ENCODE measurements around the gene UBE2F.
A peak's percentile ranks its signal among the peaks of the same experiment; 100 is the strongest.

The UBE2F gene

DNA sequence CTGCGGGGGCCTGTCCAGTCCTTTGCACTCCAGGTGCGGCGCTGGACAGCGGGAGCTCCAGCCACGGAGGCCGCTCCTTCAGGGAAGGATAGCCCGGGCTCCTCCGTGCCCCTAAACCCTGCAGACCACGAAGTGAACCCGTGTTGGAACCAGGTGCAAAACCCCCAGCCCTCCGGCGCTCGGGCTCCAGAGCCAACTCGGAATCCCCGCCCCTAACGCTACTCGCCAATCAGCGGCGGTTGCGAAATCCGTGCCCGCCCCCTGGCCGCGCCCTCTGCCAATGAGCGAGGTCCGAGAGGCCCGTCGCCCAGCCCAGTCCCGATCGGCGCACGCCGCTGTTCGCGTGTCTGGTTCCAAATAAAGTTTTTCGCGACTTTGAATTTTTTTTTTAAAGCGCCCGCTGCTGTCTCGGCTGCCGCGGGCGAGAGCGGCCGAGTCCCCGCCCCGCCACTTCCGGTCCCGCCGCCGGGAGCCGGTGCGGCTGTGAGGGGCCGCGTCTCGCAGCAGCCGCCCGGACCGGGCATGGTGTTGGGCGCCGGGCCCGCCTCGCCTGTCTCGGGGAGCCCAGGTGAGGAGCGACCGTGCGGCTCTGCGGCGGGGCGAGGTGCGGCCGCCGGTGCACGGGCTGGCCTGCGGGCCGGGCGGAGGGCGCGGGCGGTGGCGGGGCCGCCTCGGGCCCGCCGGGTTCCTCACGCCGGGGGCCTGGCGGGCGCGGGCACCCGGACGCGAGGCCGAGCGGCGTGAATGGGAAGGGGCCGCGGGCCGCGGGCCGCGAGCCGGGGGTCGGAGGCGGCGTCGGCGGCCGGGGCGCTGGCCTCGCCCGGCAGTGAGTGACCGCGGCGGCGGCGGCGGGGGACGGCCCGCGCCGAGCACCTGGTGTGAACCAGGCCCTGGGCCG lies at the start of gene UBE2F:
Gene UBE2F, plus strand, starts transcription at position 450 of the 898 bp plus-strand sequence. CDS start 6,094 bp downstream, outside the sequence.
- peak; percentile 91 for DNase-seq

- no peak for DNase-seq
Measured at GRCh38 chr2:237917696-237918374, 49.0 kb upstream of the UBE2F start.

DNA sequence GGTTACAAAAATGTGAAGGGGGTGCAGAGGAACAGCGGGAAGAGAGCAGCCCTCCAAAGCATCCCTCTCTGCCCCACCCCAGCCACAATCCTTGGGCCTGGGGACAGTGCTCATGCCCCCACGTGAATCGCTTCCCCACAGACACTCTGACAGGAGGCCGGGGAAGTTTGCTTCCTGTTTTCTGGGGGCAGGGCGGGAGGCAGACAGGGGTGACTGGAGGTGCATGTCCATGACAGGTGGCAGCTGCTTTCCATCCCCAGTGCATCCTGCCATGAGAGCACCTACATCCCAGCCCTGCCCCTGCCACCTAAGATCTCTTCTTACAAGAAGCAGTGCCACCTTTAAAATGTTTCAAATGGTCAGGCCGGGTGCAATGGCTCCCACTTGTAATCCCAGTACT lies 47.2 kb upstream of the UBE2F start:
- no peak for DNase-seq

- no peak for DNase-seq
Measured at GRCh38 chr2:237920673-237921072, 46.1 kb upstream of the UBE2F start.

DNA sequence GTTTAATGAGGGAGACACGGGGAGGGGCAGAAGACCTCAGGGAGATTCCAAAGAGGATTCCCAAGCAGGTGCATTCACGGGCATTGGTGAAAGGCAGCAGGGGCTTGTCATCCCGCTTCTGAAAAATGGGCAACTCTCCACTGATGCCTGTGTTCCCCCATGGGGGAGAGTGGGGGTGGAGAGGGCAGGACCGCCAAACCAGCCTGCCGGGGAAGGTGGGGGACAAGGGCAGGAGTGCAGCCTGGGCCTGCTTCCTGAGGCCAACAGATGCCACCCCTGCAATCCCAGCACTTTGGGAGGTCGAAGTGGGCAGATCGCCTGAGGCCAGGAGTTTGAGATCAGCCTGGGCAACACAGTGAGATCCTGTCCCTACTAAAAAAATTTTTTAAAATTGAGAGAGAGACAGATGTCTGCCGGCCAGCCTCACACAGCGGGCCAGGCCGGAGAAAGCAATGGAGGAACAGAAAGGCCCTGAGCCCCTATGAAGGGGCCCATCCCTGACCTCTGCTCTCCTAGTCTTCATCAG lies 44.8 kb upstream of the UBE2F start:
- no peak for DNase-seq

- no peak for DNase-seq
Measured at GRCh38 chr2:237922641-237923361, 44.0 kb upstream of the UBE2F start.

GRCh38 chr2:237923481-237924163 lies 43.2 kb upstream of the UBE2F start:
- no peak for DNase-seq

- no peak for DNase-seq
Measured at GRCh38 chr2:237924164-237924534, 42.7 kb upstream of the UBE2F start.

DNA sequence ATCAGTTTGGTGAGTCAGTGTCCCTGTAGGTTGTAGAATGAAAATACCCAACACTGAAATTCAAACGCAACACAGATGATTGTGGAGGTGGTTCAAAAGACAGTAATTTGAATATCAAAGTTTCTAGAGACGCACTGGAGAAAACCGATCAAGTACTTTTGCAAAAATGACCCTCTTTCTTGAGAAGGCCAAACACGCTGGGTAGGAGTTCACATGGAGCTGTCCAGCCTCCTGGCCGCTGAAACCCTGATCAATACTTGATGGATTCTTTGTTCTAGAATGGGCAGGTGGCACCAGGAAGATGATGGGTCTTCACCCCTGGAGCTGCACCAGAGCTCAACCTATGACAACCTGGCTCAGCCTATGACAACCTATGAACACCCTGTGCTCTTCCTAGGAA lies 39.7 kb upstream of the UBE2F start:
- DNase-seq = no peak

DNA sequence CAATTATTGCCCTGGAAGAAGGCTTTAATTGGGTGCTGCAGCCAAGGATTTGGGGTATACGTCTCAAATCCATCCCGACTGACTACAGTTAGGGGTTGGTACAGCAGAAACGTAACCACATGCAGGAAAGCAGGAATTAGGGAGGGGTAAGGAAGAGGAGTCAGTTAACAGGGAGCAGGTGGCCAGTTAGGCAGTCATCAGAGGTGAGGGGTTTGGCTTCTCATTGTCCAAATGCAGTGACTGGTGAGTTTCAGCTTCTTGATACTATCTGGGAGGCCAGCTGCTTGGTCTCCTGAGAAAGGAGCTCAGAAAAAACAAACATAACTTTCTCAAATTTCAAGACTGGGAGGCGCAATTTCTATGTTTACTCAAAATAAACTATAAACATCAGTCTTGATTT lies 38.8 kb upstream of the UBE2F start:
- DNase-seq = no peak

DNA sequence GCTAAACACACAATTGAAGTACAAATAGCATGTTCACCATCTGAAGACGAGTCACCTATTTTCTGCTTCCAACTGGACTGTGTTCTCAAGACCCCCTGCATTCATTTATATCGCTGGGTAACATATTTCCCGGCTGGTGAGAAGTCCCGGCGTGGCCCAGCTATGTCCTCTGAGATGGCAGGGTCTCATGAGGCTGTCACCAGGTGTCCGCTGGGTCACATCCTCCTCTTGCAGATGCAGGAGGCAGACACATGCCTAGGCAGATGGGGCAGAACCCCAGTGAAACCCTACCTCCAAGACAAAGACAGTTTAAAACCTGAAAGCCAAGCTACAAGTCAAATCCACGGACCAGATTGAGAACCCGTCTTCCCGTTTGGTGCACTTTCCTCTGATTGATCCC lies 36.8 kb upstream of the UBE2F start:
- DNase-seq = no peak

DNA sequence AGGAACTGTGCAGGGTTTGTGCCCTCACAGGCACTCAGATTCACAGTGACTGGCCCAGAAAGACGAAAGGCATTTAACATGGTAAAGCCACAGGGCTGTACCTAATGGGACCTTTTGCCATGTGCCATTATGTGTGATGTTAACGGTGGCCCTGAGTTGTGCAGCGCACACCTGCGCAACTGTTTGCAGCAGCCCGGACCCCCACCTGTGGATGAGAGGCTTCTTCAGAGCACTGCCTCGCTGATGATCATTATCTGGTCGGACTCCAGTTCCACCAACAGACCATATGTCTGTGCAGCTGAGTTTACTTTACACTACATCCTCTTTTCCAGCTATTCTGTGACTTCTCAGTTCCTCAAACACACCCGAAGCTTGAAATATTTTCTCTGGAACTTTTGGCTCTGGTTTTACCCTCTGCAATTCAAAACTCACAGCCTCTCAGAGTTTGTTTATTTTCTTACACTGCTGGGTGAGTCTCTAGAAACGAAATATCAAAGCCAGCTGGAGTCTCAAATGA lies 35.6 kb upstream of the UBE2F start:
- DNase-seq = no peak

GRCh38 chr2:237932731-237933131 lies 34.1 kb upstream of the UBE2F start:
- DNase-seq = no peak

DNA sequence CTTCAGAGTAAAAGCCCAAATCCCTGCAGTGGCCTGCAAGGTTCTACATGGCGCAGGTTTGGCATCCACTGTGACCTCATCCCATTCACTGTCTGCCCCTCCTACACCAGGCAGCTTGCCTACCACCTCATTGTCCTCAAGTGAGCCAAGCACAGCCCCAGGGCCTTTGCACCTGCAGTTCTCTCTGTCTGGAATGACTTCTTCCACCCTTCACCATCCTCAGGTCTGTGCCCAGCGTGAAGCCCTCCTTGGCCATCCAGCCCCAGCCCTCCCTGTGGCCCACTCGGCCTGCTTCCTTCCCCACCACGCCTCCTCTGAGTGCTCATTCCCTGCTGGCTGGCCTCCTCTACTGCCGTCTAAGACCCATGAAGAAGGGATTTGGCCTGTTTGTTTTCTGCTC lies 32.6 kb upstream of the UBE2F start:
- no peak for DNase-seq

DNA sequence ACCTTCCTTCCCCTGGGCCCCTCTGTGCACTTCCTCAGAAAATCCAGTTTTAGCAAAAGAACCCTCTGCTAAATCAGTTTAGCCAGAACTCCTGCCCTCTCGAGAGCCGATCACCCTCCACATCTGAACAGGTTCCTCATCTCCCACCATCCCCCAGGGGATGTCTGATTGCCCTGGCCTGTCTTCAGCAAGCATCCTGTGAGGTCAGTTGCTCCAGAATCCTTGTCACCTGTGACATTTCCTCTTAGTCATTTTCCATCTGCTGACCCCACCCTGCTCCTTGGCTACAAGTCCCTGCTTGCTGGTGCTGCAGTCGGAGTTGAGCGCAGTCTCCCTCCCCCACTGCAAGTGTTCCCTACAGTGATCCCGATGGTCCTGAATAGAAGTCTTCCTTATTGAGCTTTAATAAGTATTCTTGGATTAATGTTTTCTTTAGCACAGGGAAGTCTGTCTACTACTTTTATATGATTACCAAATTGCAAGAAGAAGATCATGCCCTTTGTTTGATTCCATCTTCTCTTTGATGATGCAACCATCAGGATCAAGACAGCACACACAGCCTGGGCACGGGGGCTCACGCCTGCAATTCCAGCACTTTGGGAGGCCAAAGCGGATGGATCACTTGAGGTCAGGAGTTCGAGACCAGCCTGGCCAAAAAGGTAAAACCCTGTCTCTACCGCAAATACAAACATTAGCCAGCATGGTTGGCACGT lies 30.9 kb upstream of the UBE2F start:
- no peak for DNase-seq

DNA sequence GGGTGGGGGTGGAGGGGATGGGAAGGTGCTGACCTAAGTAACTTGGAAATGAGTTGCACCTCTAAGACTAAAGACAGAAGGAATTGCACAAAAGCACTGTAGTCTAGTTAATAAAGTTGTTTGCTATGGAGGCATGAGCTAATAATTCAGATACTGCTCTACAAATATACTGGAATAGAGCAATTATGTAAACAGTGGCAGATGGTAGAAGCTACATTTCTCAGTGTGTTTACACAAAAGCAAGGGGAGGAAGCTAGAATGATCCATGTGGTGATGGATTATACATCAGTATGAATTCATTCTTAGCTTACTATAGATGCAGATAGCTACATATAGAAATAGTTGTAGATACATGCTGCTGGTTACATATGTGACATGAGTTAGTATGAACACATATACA lies 27.6 kb upstream of the UBE2F start:
- DNase-seq = no peak

DNA sequence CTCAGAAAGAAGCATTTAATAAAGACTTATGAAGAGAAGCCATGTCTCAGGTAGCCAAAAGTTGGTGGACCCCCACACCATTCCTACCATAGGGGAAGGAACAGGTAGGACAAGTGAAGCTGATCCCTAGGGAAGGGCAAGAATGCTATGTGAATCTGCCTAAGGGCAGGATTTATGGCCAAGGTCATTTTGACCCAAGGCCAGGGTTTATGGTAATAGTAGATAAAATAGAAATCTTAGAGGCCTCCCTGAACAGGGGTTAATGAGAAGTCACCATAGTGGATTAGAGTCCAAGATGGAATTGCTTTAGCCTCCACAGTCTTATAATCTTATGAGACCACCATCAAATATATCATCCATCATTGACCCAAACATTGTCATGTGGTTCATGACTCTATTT lies 26.0 kb upstream of the UBE2F start:
- DNase-seq = no peak

- DNase-seq = no peak
Measured at GRCh38 chr2:237941239-237941638, 25.6 kb upstream of the UBE2F start.

- DNase-seq = no peak
Measured at GRCh38 chr2:237942513-237942899, 24.3 kb upstream of the UBE2F start.

DNA sequence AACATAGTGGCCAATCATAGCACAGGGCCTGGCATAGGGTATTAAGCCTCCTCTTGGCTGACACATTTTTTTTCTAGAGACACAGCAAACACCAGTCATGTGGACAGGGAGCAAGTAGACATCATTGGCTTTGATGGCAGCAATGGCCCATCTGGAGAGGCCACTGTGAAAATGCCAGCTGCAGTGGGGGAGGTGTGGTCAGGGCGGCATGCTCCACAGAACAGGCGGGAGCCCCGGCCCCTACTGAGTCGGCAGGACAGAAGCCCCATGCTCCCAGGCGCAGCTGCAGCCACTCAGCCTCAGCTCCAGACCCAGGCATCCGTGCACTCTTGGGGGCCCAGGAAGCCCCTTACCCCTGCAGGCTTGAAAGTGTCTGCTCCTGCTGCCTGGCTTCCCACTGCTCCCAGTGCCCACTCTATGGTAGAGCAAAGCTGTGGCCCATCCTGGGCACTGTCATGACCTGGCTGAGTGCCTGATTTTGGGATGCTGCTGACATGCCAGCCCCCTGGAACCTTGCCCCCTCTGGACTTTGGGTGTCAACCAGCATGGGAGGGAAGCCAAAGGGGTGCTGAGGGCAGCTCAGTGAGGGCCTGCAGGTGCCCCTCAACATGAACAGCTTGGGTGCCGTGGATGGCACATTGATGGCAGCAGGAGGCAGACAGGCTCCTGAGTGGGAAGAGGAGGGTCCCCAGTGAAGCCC lies 23.3 kb upstream of the UBE2F start:
- no peak for DNase-seq

GRCh38 chr2:237944302-237944701 lies 22.5 kb upstream of the UBE2F start:
- DNase-seq = no peak
